HepG2 (cell line): ENCODE results near the gene HSD17B11. TPM values are rescaled to one million over a fixed set of nuclear protein-coding genes. Genes with fewer than 3 reads are reported as not detected.

Source experiments
- CCAR2 ChIP-seq: fragments of 200-400 bp; formaldehyde crosslinking; optimal IDR thresholded peaks from 2 replicates; pipeline ENCODE3; 2018; ENCODE audit warnings: low read depth, mild to moderate bottlenecking, low read length, moderate library complexity
- CHD4 ChIP-seq: fragments of 200-600 bp; sonication (generic); IDR thresholded peaks from 2 replicates; pipeline ENCODE4 v1.7.0; 2017; ENCODE audit warnings: mild to moderate bottlenecking, low read length, borderline replicate concordance
- ELK4 ChIP-seq: sonication (generic); formaldehyde crosslinking; IDR thresholded peaks from 2 replicates; pipeline ENCODE4 v1.9.0; 2021; ENCODE audit warnings: missing genetic modification reagents, borderline replicate concordance
- FOXA1 ChIP-seq, 2 experiments: fragments of 450-650 bp in 1 of 2; sonication (generic) in 1 of 2; formaldehyde crosslinking in 1 of 2; IDR thresholded peaks; 2 replicates each; pipeline versions ENCODE4 v1.4.0 to v1.6.1; 2016 to 2020; ENCODE audit warnings: missing genetic modification reagents in 1 of 2
- HDAC1 ChIP-seq: sonication (generic); formaldehyde crosslinking; IDR thresholded peaks from 2 replicates; pipeline ENCODE4 v1.5.1; 2020; ENCODE audit warnings: mild to moderate bottlenecking, missing genetic modification reagents
- HOXD1 ChIP-seq: sonication (generic); formaldehyde crosslinking; IDR thresholded peaks from 2 replicates; pipeline ENCODE4 v1.5.0; 2020; ENCODE audit warnings: missing genetic modification reagents
- NKX3-1 ChIP-seq: sonication (generic); formaldehyde crosslinking; IDR thresholded peaks from 2 replicates; pipeline ENCODE4 v1.5.0; 2020; ENCODE audit warnings: missing genetic modification reagents
- RERE ChIP-seq: IDR thresholded peaks from 2 replicates; pipeline ENCODE4 v1.6.1; 2016; ENCODE audit warnings: low read depth, missing genetic modification reagents, missing compliant biosample characterization
- RXRB ChIP-seq: IDR thresholded peaks from 2 replicates; pipeline ENCODE4 v1.6.1; 2016; ENCODE audit warnings: borderline replicate concordance, missing genetic modification reagents, missing compliant biosample characterization
- SKIL ChIP-seq: sonication (generic); formaldehyde crosslinking; IDR thresholded peaks from 2 replicates; pipeline ENCODE4 v1.8.0; 2022; ENCODE audit warnings: missing genetic modification reagents, mild to moderate bottlenecking, moderate library complexity, borderline replicate concordance
- ZBTB1 ChIP-seq: sonication (generic); formaldehyde crosslinking; IDR thresholded peaks from 2 replicates; pipeline ENCODE4 v1.4.0; 2020; ENCODE audit warnings: missing genetic modification reagents, borderline replicate concordance
- ZNF264 ChIP-seq: sonication (generic); formaldehyde crosslinking; IDR thresholded peaks from 2 replicates; pipeline ENCODE4 v1.4.0; 2020; ENCODE audit warnings: missing genetic modification reagents
- ZNF34 ChIP-seq: sonication (generic); formaldehyde crosslinking; IDR thresholded peaks from 2 replicates; pipeline ENCODE4 v1.4.0; 2020; ENCODE audit warnings: mild to moderate bottlenecking, missing genetic modification reagents, borderline replicate concordance
- ZNF513 ChIP-seq: sonication (generic); formaldehyde crosslinking; conservative IDR thresholded peaks from 2 replicates; pipeline ENCODE4 v1.5.0; 2020; ENCODE audit warnings: missing genetic modification reagents
- ZNF576 ChIP-seq: sonication (generic); formaldehyde crosslinking; IDR thresholded peaks from 2 replicates; pipeline ENCODE4 v1.4.0; 2020; ENCODE audit warnings: mild to moderate bottlenecking, missing genetic modification reagents
- ZNF577 ChIP-seq: sonication (generic); formaldehyde crosslinking; IDR thresholded peaks from 2 replicates; pipeline ENCODE4 v1.4.0; 2020; ENCODE audit warnings: mild to moderate bottlenecking, low read depth, missing genetic modification reagents, borderline replicate concordance
- ZNF740 ChIP-seq: sonication (generic); formaldehyde crosslinking; IDR thresholded peaks from 2 replicates; pipeline ENCODE4 v1.4.0; 2020; ENCODE audit warnings: missing genetic modification reagents
- ZSCAN22 ChIP-seq: sonication (generic); formaldehyde crosslinking; IDR thresholded peaks from 2 replicates; pipeline ENCODE4 v1.4.0; 2020; ENCODE audit warnings: mild to moderate bottlenecking, missing genetic modification reagents
- polyA plus RNA-seq, 8 experiments: library from polyadenylated mRNA; depleted of rRNA in 3 of 8; stranded (reverse) in 7 of 8; unstranded in 1 of 8; fragments of >200 nt; fragmentation: Illumina TruSeq in 4 of 8; extraction: Trizol in 4 of 8; gene quantifications; 2 replicates each; pipeline versions ENCODE4 v1.2.1 to v1.2.3, GENCODE V29; 2011 to 2016; ENCODE audit warnings: low read depth in 4 of 8, missing spikeins in 1 of 8, mixed read lengths in 1 of 8; ENCODE audit not compliant: insufficient read depth in 1 of 8
- total RNA-seq, 5 experiments: library from RNA; depleted of rRNA; stranded (reverse); fragments of >200 nt; fragmentation: Illumina TruSeq; extraction: Trizol; gene quantifications; 2 replicates each; pipeline ENCODE4 v1.2.3, GENCODE V29; 2016; ENCODE audit warnings: low read depth in 1 of 5

The HSD17B11 gene
- total and polyA plus RNA-seq, 2 of the 13 experiments (the other 11 are each of a cell fraction or from before 2014, with no cell fraction given): 121 to 158 TPM

GRCh38 chr4:87409420-87409939, 18.5 kb upstream of the HSD17B11 start (continued):
- TF ChIP-seq HDAC1 (CRISPR knock-in tag): 0 out of 2 replicates have a peak, but pooled peaks have one; percentile 22
- TF ChIP-seq ZNF34 (CRISPR knock-in tag): no peak
- TF ChIP-seq ZNF577: no peak
- TF ChIP-seq FOXA1 (IDR thresholded peaks at IDR 0.05): no peak
- TF ChIP-seq FOXA1 (CRISPR knock-in tag; IDR thresholded peaks at IDR 0.05): peak; percentile 75
- no peak for TF ChIP-seq ELK4 (CRISPR knock-in tag)
- no peak for TF ChIP-seq ZSCAN22 (CRISPR knock-in tag)
- TF ChIP-seq ZNF513: no peak
- 0 out of 2 replicates have a peak, but pooled peaks have one; percentile 55 for TF ChIP-seq HOXD1 (CRISPR knock-in tag)
- no peak for TF ChIP-seq CCAR2
- no peak for TF ChIP-seq ZNF740 (CRISPR knock-in tag)
- TF ChIP-seq SKIL: peak; percentile 59; the same call in 1 of the 2 replicates
- peak; percentile 87; the same call in 1 of the 2 replicates for TF ChIP-seq RERE
- 0 out of 2 replicates have a peak, but pooled peaks have one; percentile 27 for TF ChIP-seq ZNF264 (CRISPR knock-in tag)
- TF ChIP-seq RXRB: peak; percentile 81; the same call in 1 of the 2 replicates
- no peak for TF ChIP-seq ZNF576 (CRISPR knock-in tag)
- TF ChIP-seq CHD4: peak; percentile 32; the same call in 1 of the 2 replicates
- no peak for TF ChIP-seq ZBTB1
- 0 out of 2 replicates have a peak, but pooled peaks have one; percentile 36 for TF ChIP-seq NKX3-1 (CRISPR knock-in tag)
